GM18870 (cell line): ENCODE measurements around the gene TSHZ2.
"Not testable (repeated sequence)": the region's sequence is repeated elsewhere in the genome, so short reads cannot be mapped to it uniquely, and the experiment has no call there.

ENCODE experiments used
- ATAC-seq: cut with Tn5 transposase; IDR thresholded peaks from one replicate; pipeline ENCODE4 v1.9.1; 2021; ENCODE audit warnings: moderate library complexity; ENCODE audit not compliant: unreplicated experiment

The TSHZ2 gene

DNA sequence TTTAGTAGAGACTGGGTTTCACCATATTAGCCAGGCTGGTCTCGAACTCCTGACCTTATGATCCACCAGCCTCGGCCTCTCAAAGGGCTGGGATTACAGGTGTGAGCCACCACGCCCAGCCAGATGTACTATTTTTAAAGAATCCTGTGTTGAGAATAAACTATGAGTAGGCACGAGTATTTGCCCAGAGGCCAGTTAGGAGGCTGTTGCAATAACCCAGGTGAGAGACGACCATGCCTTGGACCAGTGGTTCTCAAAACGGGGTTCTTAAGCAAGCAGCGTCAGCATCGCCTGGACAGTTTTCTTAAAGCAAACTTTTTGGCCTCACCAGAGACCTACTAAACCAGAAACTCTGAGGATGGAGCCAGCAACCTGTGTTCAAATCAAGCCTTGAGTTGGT lies 362.7 kb downstream of the TSHZ2 start:
- ATAC-seq, result no peak

DNA sequence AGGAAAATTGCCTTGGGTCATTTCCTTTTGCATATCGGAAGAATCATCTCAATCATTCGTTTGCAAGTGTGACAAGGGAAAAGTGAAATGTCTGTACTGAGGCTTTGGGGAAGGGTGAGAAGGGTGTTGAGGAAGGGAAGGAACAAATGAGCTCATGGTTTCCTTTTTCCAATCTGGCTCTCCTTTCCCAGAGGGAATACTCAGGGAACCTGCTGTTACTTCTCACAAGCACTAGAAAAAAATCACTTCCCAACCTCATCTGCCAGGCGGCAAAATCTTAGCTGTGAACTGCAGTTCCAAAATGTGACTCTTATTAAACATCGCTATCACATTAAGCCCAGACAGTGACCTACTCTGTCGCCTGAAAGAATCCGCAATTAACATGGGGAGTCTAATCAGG lies 363.4 kb downstream of the TSHZ2 start:
- no peak for ATAC-seq

DNA sequence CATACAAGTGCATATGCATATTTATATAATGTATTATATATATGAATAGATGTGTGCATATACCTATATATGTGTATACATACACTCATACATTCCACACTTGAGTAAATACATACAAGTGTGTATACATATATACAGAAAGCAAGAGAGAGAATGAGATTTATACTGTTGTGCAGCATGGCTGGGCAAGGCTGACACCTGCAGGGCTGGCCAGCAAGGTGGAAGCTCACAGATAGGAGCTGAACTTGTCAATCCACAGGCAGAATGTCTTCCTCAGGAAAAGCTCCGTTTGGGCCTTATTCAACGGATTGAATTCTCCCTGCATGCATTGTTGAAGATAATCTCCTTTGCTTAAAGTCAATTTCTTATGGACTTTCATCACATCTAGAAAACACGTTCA lies 364.7 kb downstream of the TSHZ2 start:
- ATAC-seq, result no peak

DNA sequence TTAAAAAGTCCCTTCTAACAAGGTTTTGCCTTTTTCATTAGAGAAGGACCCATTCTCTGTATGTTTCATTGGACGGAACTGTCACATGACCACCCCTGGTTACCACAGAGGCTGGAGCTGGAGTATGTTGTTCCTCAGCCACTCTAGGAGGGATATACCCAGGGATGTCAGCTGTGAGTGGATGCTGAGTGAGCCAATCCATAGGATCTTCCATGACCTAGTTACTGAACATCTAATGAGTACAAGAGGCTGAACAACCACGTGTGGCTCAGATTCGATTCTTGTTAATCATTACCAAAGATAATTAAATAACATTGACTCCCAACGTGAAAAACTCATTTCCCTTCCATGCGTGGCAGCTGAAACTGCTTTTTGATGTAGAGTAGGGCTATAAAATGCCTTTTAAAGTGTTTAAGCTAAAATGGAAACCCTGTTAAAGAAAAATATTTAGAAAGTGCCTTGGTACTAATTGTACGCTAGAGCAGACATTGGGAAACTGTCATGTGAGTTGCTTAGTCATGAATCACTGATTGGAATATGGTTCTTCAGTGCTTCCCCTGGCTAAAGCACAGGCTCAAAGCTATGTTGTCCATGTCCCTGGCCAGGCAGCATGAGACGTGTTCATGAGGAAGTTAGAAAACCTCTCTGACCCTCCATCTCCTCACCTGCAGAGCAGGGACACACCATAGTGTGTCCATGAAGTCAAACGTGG lies 365.4 kb downstream of the TSHZ2 start:
- no peak for ATAC-seq

DNA sequence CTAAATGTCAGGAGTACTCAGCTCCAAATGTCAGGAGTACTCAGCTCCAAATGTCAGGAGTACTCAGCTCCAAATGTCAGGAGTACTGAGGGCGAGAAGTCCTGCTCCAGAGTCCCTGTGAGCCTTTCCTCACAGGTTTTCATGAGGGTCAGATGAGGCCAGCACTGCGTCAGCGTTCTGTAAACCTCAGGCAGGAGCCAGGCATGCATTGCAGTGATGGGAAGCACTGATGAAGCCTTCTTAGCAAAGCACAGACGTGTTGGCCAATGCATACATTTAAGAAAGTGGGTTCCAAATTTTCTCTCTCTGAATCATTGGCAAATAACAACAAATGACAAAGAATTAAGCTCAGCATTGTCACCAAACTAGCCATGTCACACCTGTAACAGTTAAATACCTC lies 366.6 kb downstream of the TSHZ2 start:
- ATAC-seq, result no peak

DNA sequence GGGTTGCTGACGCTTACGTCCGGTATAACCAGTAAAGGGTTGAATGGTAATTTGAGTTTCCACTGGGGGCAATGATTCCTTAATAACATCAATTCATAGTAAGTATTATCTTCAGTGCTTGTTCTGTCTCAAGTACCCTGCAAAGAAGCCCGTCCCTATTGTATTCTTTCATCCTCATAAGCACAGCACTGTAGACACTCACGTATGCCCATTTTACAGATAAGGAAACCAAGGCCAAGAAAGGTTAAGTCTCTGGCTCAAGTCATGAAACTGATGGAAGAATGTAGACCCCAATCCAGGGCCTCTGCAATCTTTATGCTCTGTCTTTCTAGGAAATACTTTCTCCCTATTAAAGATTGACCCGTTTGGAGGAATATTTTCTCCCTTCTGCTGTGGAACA lies 370.3 kb downstream of the TSHZ2 start:
- no peak for ATAC-seq

DNA sequence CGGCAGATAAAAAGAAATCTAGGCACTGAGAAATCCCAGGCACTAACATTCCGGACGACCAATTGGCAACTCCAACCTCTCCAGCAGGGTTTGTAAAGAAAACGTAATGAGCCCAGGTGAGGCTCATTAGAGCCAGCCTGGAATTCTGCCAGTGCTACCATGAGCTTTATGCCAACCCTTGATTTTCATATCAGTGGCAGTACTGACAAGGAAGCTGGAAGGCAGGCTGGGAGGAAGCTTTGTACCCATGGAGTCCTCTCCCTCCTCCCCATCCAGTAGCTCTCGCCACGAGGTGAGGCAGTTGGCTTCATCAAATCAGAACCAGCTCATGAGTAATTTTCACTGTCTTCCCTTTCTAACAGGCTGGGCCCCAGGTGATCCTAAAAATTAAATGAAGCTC lies 371.3 kb downstream of the TSHZ2 start:
- no peak for ATAC-seq

DNA sequence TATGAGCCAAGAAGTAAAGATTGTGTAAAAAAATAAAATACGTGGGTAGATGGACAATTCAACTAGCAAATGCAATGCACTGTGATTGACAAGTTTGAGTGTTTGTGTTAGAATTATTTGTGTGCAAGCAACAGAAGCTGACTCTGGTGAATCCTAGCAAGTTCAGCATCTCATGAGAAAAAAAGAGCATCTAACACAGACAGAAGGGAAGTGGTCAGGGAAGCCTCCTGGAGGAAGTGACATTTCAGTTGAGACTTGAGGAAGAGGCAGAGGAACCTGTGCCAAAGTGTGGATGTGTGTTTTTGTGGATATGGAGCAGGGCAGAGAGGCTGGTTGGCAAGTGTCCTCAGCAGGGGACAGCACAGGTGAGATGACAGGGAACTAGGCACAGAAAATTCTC lies 372.7 kb downstream of the TSHZ2 start:
- no peak for ATAC-seq

DNA sequence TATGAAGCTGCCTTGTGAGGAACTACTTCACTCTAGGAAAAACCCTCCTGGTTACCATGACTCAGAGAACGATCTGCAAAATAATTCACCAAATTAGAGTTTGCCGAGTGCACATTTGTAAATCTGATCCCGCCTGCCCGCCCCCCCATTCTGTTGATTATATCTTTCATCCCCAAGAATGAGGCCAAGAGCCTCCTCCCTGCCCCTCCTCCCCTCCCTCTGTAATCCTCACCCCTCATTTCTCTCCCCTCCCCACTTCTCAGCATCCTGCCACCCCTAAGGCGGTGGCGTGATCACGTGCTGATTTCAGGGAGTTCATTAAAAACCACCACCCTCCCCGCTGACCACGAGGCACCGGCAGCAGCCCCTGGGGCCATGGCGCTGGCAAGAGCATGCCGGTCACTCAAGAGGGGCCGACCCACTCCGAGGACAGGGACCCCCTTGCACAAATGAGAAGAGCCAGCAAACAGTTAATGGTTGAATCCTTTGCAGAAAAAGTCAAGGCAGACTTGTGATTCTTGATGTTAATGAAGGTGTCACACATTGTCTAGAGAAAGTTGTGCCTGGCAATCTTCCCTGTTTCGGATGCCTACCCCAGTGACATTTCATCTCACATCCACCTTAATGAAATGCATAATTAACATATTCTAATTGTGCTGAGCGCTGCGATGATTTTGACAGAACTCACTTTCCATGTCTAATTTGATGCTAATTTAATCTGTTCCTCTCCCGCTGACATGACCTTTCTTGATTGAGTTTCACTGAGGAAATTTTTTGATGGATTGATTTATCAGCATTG lies 373.6 kb downstream of the TSHZ2 start:
- no peak for ATAC-seq

DNA sequence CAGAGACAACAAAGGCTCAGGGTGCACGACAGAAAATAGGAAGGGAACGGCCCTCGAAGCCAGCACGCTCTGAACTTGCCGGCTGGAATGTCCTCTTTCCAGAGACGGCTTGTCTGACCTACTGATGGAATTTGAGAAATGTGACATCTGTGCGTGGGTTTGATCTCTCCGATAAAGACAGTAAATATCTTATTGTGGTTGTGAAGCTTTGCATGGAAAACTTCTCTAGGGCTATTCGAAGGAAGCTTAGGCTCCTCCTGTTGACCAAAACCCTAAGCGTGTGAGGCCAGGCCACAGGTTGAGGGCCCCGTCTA lies 374.1 kb downstream of the TSHZ2 start:
- no peak for ATAC-seq

DNA sequence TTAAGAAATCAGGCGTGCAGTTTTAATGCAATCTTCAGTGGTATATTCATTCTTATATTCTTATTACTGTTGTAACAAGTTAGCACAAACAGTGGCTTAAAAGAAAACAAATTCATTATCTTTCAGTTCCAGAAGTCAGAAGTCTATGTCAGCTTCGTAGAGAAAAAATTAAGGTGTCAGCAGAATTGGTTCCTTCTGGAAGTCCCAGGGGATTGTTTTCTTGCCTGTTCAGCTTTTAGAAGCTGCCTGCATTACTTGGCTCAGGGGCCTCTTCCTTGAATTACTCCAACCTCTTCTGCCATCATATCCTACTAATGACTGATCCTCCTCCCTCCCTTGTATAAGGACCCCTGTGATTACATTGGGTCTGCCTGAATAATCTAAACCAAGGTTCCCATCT lies 377.6 kb downstream of the TSHZ2 start:
- ATAC-seq, result no peak

DNA sequence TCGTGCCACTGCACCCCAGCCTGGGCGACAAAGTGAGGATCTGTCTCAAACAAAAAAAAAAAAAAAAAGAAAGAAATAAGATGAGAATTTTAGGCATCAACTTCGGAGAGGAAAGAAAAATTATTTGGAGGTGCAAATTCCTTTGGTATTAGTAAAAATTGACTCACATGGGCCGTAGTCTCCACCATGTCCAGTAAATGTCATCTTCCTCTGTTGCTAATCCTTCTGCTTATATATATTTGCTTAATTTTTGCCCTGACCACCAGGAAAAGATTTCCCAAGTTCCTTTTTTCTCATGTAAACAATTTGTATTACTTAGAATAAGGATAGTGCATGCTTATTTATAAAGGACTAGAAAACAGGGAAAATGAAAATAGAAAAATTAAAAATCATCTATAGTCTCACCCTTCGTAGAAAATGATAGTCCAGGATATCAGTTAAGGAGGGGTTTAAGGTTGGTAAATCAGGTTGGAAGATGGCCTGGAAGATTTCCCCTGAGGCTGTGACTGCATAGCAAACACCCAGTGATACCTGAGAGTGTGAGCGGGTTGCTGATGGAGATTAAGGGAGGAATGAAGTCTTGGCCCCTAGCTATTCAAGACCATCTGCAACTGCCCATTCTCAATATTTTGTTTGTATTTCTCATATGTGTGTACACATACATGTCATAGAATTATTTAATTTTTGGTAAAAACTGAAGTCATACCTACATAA lies 380.7 kb downstream of the TSHZ2 start:
- no peak for ATAC-seq

DNA sequence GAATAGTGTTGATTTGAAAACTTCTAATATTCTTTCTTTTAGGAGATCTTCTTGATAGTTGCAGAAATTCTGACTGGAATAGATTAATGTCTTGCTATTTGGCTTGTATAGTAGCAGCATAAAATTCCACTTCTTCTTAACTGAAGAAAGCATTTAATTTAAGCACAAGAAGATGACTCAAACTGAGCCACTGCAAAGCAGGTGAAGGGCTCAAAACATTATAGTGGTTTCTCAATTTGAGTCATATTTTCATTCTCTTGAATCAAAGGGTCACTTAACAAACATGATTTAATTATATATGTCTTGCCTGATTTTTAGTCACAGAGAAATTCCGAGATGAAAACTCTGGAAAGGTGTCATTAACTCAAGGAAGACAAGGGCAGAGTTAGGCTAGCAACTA lies 382.2 kb downstream of the TSHZ2 start:
- no peak for ATAC-seq

DNA sequence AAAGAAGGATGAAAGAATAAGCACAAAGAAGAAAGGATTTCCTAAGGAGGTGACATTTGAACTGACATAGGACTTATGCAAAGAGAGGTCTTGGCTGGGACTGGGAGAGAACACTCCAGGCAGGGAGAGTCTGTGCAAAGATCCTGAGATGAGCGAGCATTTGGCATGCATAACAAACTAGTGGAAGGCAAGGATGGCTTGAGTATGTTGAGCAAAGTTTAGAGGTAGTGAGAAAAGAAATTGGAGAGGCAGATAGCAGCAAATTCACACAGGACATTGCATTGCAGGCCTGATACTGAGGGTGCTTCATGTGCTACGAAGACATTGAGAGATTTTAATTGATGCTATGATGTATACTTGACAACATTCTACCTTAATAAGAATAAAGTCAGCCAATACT lies 383.6 kb downstream of the TSHZ2 start:
- ATAC-seq, result no peak

DNA sequence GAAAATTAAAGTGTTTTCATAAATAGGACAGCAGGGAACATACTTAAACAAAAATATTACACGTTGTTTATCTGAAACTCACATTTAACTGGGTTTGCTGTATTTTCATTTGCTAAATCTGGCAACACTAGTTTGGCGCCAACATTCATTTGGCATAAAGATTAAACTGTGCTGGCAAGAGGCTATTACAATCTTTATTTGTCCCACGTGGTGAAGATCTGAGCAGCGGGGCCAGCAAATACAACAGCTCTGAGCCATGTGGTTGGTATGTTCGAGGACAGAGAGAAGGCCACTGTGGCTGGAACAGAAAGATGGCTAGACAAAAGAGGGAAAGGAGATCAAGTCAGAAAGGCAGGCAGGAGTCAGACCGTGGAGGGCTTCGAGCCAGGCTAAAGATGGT lies 387.3 kb downstream of the TSHZ2 start:
- ATAC-seq, result no peak

DNA sequence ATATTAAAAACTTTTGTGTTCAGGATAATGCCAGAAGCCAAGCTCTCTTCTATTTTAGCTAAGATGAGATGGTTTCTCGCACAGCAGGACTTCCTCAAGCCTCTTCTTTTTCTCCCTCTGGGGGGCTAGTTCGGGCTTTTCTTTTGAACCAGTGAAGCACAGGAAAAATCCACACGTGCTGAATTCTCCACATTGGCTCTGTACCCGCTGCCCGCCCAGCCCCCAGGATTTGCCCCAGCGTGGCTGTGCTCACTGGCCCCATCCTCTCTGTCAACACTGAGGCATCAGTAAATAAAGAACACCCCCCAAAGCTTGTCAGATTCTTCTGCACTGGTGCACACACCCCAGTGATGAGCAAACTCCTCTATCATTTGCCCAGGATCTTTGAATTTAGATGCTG lies 388.7 kb downstream of the TSHZ2 start:
- ATAC-seq, result no peak

DNA sequence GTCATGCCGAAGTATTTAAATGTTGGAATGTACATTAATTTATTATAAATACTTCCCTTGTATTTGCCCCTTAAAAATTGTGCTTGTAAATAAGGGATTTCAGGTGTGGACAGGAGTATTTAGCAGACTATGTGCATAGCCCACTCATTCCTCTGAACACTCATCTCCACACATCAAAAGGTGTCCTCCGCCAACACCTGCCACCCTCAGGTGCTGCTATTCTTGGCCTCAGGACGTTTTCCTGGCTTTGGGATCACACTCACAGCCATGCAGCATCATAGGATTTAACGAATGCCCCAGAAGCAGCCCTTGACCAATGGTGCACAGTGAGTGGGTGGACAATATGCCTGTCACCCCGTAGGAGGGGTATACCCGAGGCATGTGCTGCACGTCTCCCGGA lies 390.6 kb downstream of the TSHZ2 start:
- no peak for ATAC-seq

DNA sequence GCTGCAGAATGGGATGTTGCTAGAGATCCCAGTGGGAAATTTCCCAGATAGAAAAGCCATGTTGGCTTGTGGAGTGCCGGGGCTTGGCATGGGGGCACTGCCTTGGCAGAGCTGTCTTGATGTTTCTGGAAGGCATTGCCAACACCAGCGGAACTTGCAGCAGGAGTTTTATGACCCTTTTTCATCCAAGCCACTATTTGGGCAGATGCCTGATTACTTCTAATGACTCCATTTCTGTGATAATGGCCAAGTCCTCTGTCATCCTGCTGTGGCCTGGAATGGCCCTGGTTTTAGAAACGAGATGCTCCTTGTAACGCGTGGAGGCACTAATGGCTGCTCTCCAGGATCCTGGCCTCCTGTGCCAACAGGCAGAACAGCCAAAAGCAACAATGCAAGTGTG lies 392.5 kb downstream of the TSHZ2 start:
- no peak for ATAC-seq

DNA sequence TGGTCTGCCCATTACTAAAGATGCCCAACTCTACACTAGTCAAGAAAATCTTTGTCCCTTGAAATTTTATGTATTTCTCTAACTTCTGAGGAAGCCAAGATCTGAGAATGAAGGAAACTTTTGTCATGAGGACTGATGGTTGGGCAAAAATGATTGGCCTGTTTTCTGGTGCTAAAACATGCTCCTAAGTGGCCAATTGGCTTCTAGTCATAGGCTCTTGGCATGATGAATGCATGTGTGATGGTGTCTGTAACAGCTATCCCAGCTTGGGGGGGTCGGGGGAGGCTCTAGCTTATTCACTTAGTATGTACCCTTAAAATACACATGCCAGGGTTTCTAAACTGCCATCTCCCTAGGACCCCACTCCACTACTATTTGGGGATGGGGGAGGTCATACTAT lies 392.9 kb downstream of the TSHZ2 start:
- ATAC-seq, result no peak

DNA sequence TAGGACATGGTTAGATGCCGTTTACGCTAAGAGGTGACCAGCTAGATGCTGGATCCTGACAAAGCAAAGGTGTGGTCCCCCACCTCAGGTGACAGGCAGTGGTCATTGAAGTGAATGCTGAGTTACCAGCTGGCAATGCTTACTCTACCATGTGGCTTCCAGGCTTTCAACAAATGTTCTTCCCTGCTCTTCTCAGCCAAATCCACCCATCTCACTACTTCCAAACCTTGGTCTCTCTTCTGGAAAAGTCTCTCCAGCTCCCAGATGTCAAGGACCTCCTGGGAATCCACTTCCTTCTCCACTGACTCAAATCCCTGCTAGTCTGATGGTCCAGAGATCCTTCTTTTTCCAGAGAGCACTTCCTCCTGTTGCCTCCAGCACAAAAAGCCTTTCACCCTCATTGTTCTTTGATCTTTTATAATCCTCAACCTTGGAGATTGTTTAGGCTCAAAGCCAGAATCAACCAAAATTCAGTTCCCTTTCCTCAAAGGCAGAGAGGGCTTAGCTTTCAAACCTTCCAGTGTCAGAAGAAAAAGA lies 393.4 kb downstream of the TSHZ2 start:
- no peak for ATAC-seq

DNA sequence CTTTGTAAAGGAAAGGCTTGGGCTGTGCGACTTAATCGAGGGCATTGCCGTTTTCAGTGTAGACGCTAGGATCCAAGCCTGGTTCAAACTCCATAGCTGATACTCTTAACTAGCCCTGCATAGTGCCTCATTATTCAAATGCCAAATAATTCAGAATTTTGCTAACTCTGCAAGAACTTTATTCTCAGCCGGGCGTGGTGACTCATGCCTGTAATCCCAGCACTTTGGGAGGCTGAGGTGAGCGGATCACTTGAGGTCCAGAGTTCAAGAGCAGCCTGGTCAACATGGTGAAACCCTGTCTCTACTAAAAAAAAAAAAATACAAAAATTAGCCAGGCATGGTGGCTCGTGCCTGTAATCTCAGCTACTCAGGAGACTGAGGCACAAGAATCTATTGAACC lies 394.8 kb downstream of the TSHZ2 start:
- not testable (repeated sequence) for ATAC-seq

DNA sequence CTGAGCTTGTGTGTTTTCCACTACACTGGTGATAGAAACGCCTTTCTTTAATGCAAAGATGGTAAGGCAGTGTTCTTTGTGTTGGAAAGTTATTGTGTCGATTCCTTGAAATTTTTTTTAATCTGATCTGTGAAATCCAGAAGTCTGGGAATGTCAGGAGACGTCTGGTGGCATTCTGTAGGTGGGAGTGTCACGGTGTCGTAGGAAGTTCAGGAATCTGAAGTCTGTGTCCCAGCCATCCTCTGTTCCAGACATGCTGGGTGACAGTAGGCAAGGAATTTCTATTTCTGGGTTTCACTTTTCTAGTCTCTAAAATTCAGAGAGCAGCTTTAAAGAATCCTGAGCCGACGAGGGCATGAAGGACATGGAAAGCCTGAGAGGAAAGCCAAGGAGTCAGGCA lies 397.7 kb downstream of the TSHZ2 start:
- ATAC-seq, result no peak
